MM.1S (cell line): ENCODE data around the gene PRKAG2.

Experiments
- DNase-seq: peaks from one replicate; pipeline ENCODE4 v3.0.0-alpha.2; 2015
- H2AFZ ChIP-seq: fragments of 300-600 bp; sonication (generic); 2 replicates; pipeline ENCODE4 v1.6.0; 2016; ENCODE audit warnings: antibody characterized with exemption, low read length
- H3F3A ChIP-seq: fragments of 300-600 bp; sonication (generic); 2 replicates; pipeline ENCODE4 v1.6.1; 2016; ENCODE audit warnings: mild to moderate bottlenecking, antibody characterized with exemption, low read length, moderate library complexity, mixed read lengths; ENCODE audit not compliant: insufficient read depth
- H3K27ac ChIP-seq: fragments of 300-600 bp; sonication (generic); 2 replicates; pipeline ENCODE4 v1.5.1; 2016; ENCODE audit warnings: mild to moderate bottlenecking, low read length
- H3K27me3 ChIP-seq: fragments of 300-600 bp; sonication (generic); replicated peaks from 2 replicates; pipeline ENCODE4 v1.6.0; 2016; ENCODE audit warnings: low read length; ENCODE audit not compliant: insufficient read depth
- H3K36me3 ChIP-seq: fragments of 300-600 bp; sonication (generic); replicated peaks from 2 replicates; pipeline ENCODE4 v1.6.1; 2016; ENCODE audit warnings: mild to moderate bottlenecking, low read length, mixed read lengths; ENCODE audit not compliant: insufficient read depth
- H3K4me1 ChIP-seq: fragments of 300-600 bp; sonication (generic); 2 replicates; pipeline ENCODE4 v1.6.1; 2016; ENCODE audit warnings: low read length, mixed read lengths
- H3K4me2 ChIP-seq: fragments of 300-600 bp; sonication (generic); 2 replicates; pipeline ENCODE4 v1.6.0; 2016; ENCODE audit warnings: low read depth, low read length
- H3K4me3 ChIP-seq: fragments of 300-600 bp; sonication (generic); 2 replicates; pipeline ENCODE4 v1.5.1; 2016; ENCODE audit warnings: low read length, mixed read lengths
- H3K79me2 ChIP-seq: fragments of 300-600 bp; sonication (generic); 2 replicates; pipeline ENCODE4 v1.6.1; 2016; ENCODE audit warnings: mixed run types, low read length, mixed read lengths
- H3K9ac ChIP-seq: fragments of 300-600 bp; sonication (generic); 2 replicates; pipeline ENCODE4 v1.6.1; 2016; ENCODE audit warnings: low read length, mixed read lengths
- H3K9me2 ChIP-seq: fragments of 300-600 bp; sonication (generic); replicated peaks from 2 replicates; pipeline ENCODE4 v1.6.1; 2016; ENCODE audit warnings: mild to moderate bottlenecking, low read length, mixed read lengths; ENCODE audit not compliant: insufficient read depth
- H3K9me3 ChIP-seq: fragments of 300-600 bp; sonication (generic); replicated peaks from 2 replicates; pipeline ENCODE4 v1.6.1; 2016; ENCODE audit warnings: mild to moderate bottlenecking, low read length, mixed read lengths; ENCODE audit not compliant: insufficient read depth
- H4K20me1 ChIP-seq: fragments of 300-600 bp; sonication (generic); 2 replicates; pipeline ENCODE4 v1.6.1; 2016; ENCODE audit warnings: mild to moderate bottlenecking, low read length, moderate library complexity, mixed read lengths; ENCODE audit not compliant: insufficient read depth
- EZH2 ChIP-seq: fragments of 300-600 bp; sonication (generic); optimal IDR thresholded peaks from 2 replicates; pipeline ENCODE3; 2017; ENCODE audit warnings: low read depth, mild to moderate bottlenecking, antibody characterized with exemption, low read length, mixed read lengths
- EZH2phosphoT487 ChIP-seq: fragments of 300-600 bp; sonication (generic); IDR thresholded peaks from 2 replicates; pipeline ENCODE4 v1.6.1; 2018; ENCODE audit warnings: antibody characterized with exemption, low read length
- TF ChIP-seq, protein P1 (sequence below): fragments of 300-600 bp; sonication (generic); IDR thresholded peaks from 2 replicates; pipeline ENCODE4 v1.5.1; 2016; ENCODE audit warnings: antibody characterized with exemption, low read length, mixed read lengths

Gene PRKAG2

GRCh38 chr7:151641587-151641986 lies 235.3 kb downstream of the PRKAG2 start:
- no peaks in the 10 kb centered on the region for H3F3A ChIP-seq

GRCh38 chr7:151637781-151638261 lies 239.1 kb downstream of the PRKAG2 start:
- TF ChIP-seq, protein P1, sequence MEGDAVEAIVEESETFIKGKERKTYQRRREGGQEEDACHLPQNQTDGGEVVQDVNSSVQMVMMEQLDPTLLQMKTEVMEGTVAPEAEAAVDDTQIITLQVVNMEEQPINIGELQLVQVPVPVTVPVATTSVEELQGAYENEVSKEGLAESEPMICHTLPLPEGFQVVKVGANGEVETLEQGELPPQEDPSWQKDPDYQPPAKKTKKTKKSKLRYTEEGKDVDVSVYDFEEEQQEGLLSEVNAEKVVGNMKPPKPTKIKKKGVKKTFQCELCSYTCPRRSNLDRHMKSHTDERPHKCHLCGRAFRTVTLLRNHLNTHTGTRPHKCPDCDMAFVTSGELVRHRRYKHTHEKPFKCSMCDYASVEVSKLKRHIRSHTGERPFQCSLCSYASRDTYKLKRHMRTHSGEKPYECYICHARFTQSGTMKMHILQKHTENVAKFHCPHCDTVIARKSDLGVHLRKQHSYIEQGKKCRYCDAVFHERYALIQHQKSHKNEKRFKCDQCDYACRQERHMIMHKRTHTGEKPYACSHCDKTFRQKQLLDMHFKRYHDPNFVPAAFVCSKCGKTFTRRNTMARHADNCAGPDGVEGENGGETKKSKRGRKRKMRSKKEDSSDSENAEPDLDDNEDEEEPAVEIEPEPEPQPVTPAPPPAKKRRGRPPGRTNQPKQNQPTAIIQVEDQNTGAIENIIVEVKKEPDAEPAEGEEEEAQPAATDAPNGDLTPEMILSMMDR = no peak
- TF ChIP-seq EZH2 (no peak), EZH2phosphoT487 (no peak)
- Histone ChIP-seq H3K27ac (no peak overlapping the region), H3K79me2 (no peaks in the 10 kb centered on the region), H2AFZ (no peak overlapping the region), H3K4me2 (no peak overlapping the region), H3K4me1 (peaks cover 5% of the 10 kb centered on the region; the same call in 1 of the 2 replicates), H3K9me2 (no peaks in the 10 kb centered on the region), H3K9me3 (no peaks in the 10 kb centered on the region), H3F3A (peaks cover 14% of the 10 kb centered on the region), H4K20me1 (no peaks in the 10 kb centered on the region), H3K9ac (no peak overlapping the region), H3K36me3 (no peaks in the 10 kb centered on the region), H3K27me3 (no peaks in the 10 kb centered on the region), H3K4me3 (no peak overlapping the region)
- no peak for DNase-seq

More at GRCh38 chr7:151641587-151641986, 235.3 kb downstream of the PRKAG2 start:
- Histone ChIP-seq H3K9me2 (no peaks in the 10 kb centered on the region), H3K36me3 (no peaks in the 10 kb centered on the region), H2AFZ (no peak overlapping the region), H3K27me3 (no peaks in the 10 kb centered on the region), H4K20me1 (no peaks in the 10 kb centered on the region), H3K27ac (no peak overlapping the region), H3K4me1 (no peaks in the 10 kb centered on the region), H3K9me3 (no peaks in the 10 kb centered on the region), H3K4me3 (no peak overlapping the region), H3K4me2 (no peak overlapping the region), H3K79me2 (no peaks in the 10 kb centered on the region), H3K9ac (no peak overlapping the region)
- TF ChIP-seq, protein P1 = no peak
- no peak for TF ChIP-seq EZH2
- no peak for TF ChIP-seq EZH2phosphoT487
- DNase-seq = no peak

DNA sequence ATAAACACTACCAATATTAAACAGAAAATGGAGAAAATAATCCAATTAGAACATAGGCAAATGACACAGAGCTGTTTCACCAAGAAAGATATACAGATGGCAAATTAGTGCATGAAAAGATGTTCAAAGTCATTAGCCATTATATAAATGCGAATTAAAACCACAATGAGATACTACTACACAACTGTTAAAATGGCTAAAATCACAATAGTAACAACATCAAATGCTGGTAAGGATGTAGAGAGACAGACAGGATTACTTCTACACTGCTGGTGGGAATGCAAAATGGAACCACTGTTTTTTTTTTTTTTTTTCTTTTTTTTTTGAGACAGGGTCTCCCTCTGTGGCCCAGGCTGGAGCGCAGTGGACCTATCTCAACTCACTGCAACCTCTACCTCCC lies 242.3 kb downstream of the PRKAG2 start:
- Histone ChIP-seq H4K20me1 (no peaks in the 10 kb centered on the region), H3K4me1 (peaks cover 14% of the 10 kb centered on the region), H3F3A (peaks cover 30% of the 10 kb centered on the region), H3K27ac (no peak overlapping the region), H2AFZ (no peak overlapping the region), H3K9ac (no peak overlapping the region), H3K9me2 (no peaks in the 10 kb centered on the region), H3K9me3 (no peaks in the 10 kb centered on the region), H3K4me3 (no peak overlapping the region), H3K4me2 (no peak overlapping the region), H3K27me3 (no peaks in the 10 kb centered on the region), H3K36me3 (no peaks in the 10 kb centered on the region), H3K79me2 (peaks cover 13% of the 10 kb centered on the region)
- TF ChIP-seq, protein P1 = no peak
- TF ChIP-seq EZH2 = no peak
- no peak for TF ChIP-seq EZH2phosphoT487
- DNase-seq = no peak
